ENCODE measurements around the gene NBEAL2.

DNA sequence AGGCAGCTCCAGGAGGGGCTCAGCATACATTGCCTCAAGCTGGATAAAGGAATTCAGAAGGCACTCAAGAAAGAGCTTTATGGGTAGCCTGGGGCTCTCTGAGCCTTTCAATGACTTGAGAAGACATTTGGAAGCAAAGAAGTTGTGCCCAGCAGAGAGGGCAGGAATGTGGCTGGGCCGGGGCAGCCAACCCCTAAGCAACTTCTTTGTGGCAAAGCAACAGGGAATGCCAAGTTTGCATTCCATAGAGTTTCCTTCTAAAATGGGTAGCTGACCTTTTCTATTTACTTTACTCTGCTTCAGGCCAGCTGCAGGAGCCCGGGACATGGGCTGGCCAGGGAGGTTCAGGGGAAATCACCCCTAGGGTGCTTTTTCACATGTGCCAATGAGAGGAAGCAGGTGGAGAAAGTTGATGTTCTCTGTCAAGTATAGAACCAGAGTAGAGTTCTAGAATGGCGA is 48.5 kb upstream of the NBEAL2 start:
- no peak for TF ChIP-seq CTCF (IDR thresholded peaks at IDR 0.05)
- TF ChIP-seq POLR2A (IDR thresholded peaks at IDR 0.05), result no peak

Measured in testis (tissue), 2 donors.